Skeletal muscle satellite cell (primary cell): ENCODE results near the gene TMUB2. TPM values are rescaled to one million over a fixed set of nuclear protein-coding genes. Genes with fewer than 3 reads are reported as not detected.
"Not testable (repeated sequence)": the region's sequence is repeated elsewhere in the genome, so short reads cannot be mapped to it uniquely, and the experiment has no call there.

Experiments
- H3K27me3 ChIP-seq: 2 replicates; pipeline ENCODE4 v1.7.0; 2013; ENCODE audit warnings: low read length; ENCODE audit not compliant: control insufficient read depth, insufficient read depth
- H3K36me3 ChIP-seq: 2 replicates; pipeline ENCODE4 v1.7.0; 2013; ENCODE audit warnings: mild to moderate bottlenecking, control low read depth, low read length; ENCODE audit not compliant: insufficient read depth
- H3K4me1 ChIP-seq: 2 replicates; pipeline ENCODE4 v1.7.0; 2013; ENCODE audit warnings: low read length; ENCODE audit not compliant: control insufficient read depth, insufficient read depth
- H3K4me2 ChIP-seq: 2 replicates; pipeline ENCODE4 v1.7.0; 2013; ENCODE audit warnings: mild to moderate bottlenecking, low read length
- H3K4me3 ChIP-seq: 2 replicates; pipeline ENCODE4 v1.7.0; 2013; ENCODE audit warnings: low read length
- H3K9ac ChIP-seq: 2 replicates; pipeline ENCODE4 v1.7.0; 2013; ENCODE audit warnings: mild to moderate bottlenecking, low read depth, low read length, moderate library complexity
- H3K9me3 ChIP-seq: replicated peaks from 2 replicates; pipeline ENCODE4 v1.7.0; 2013; ENCODE audit warnings: mild to moderate bottlenecking, control low read depth, low read length
- total RNA-seq: library from RNA; depleted of rRNA; stranded (reverse); fragments of >200 nt; gene quantifications from 2 replicates; pipeline ENCODE4 v1.2.3, GENCODE V29; 2012; rRNA removed

TMUB2 gene
- total RNA-seq, result 13.4 and 15.1 TPM in 2 replicates

- Histone ChIP-seq H3K4me2 (peak within 1 kb of the TSS; percentile 91), H3K9me3 (no peaks in the 10 kb centered on the region), H3K27me3 (no peaks in the 10 kb centered on the region), H3K36me3 (peaks cover 38% of the 10 kb centered on the region), H3K4me3 (peak within 1 kb of the TSS; percentile 86), H3K4me1 (peaks cover 16% of the 10 kb centered on the region), H3K9ac (peak within 1 kb of the TSS; percentile 95)
These were observed at the start of gene TMUB2 for GRCh38 chr17:44186307-44187130. TMUB2 (plus strand) TSS chr17:44186972; CDS start chr17:44187709, 737 bp downstream.

GRCh38 chr17:44137891-44138709 lies 48.7 kb upstream of the TMUB2 start:
- Histone ChIP-seq H3K27me3 (no peaks in the 10 kb centered on the region), H3K4me1 (peaks cover 20% of the 10 kb centered on the region), H3K4me3 (peak overlapping the region; percentile 55), H3K4me2 (peak overlapping the region; percentile 75), H3K9ac (peak overlapping the region; percentile 53), H3K36me3 (no peaks in the 10 kb centered on the region), H3K9me3 (no peaks in the 10 kb centered on the region)

GRCh38 chr17:44143921-44144320 lies 42.9 kb upstream of the TMUB2 start:
- H3K36me3 ChIP-seq, result peaks cover 14% of the 10 kb centered on the region
- not testable (repeated sequence) for H3K9me3 ChIP-seq, H3K9ac ChIP-seq, H3K27me3 ChIP-seq, H3K4me3 ChIP-seq, H3K4me2 ChIP-seq
- H3K4me1 ChIP-seq, result peaks cover 11% of the 10 kb centered on the region

GRCh38 chr17:44144966-44145739 lies 41.6 kb upstream of the TMUB2 start:
- Histone ChIP-seq H3K9ac (no peak overlapping the region), H3K4me1 (peaks cover 10% of the 10 kb centered on the region), H3K36me3 (peaks cover 19% of the 10 kb centered on the region), H3K4me3 (no peak overlapping the region), H3K4me2 (no peak overlapping the region), H3K27me3 (no peaks in the 10 kb centered on the region), H3K9me3 (no peaks in the 10 kb centered on the region)

GRCh38 chr17:44146375-44147346 lies 40.1 kb upstream of the TMUB2 start:
- no peak overlapping the region for H3K4me3 ChIP-seq
- H3K9me3 ChIP-seq, result no peaks in the 10 kb centered on the region
- no peak overlapping the region for H3K4me2 ChIP-seq
- no peaks in the 10 kb centered on the region for H3K27me3 ChIP-seq
- peaks cover 10% of the 10 kb centered on the region for H3K4me1 ChIP-seq
- peaks cover 19% of the 10 kb centered on the region for H3K36me3 ChIP-seq
- H3K9ac ChIP-seq, result no peak overlapping the region

- Histone ChIP-seq H3K9ac (no peak overlapping the region), H3K36me3 (peaks cover 23% of the 10 kb centered on the region), H3K4me3 (no peak overlapping the region), H3K4me2 (no peak overlapping the region), H3K9me3 (no peaks in the 10 kb centered on the region), H3K4me1 (peaks cover 6% of the 10 kb centered on the region), H3K27me3 (no peaks in the 10 kb centered on the region)
These were observed 39.0 kb upstream of the TMUB2 start for GRCh38 chr17:44147812-44148211.

GRCh38 chr17:44149066-44149465 lies 37.7 kb upstream of the TMUB2 start:
- not testable (repeated sequence) for H3K4me3 ChIP-seq, H3K4me1 ChIP-seq, H3K9ac ChIP-seq, H3K9me3 ChIP-seq, H3K4me2 ChIP-seq, H3K27me3 ChIP-seq
- peaks cover 26% of the 10 kb centered on the region for H3K36me3 ChIP-seq

- H3K4me2 ChIP-seq, result no peak overlapping the region
- no peak overlapping the region for H3K4me3 ChIP-seq
- peaks cover 26% of the 10 kb centered on the region for H3K36me3 ChIP-seq
- no peaks in the 10 kb centered on the region for H3K27me3 ChIP-seq
- H3K4me1 ChIP-seq, result peaks cover 6% of the 10 kb centered on the region
- no peaks in the 10 kb centered on the region for H3K9me3 ChIP-seq
- no peak overlapping the region for H3K9ac ChIP-seq
These were observed 36.9 kb upstream of the TMUB2 start for GRCh38 chr17:44149750-44150329.

- Histone ChIP-seq H3K36me3 (peaks cover 23% of the 10 kb centered on the region), H3K9ac (no peak overlapping the region), H3K4me1 (no peaks in the 10 kb centered on the region), H3K27me3 (no peaks in the 10 kb centered on the region), H3K9me3 (no peaks in the 10 kb centered on the region), H3K4me2 (no peak overlapping the region), H3K4me3 (no peak overlapping the region)
These were observed 33.9 kb upstream of the TMUB2 start for GRCh38 chr17:44152875-44153274.

- Histone ChIP-seq H3K4me2 (no peak overlapping the region), H3K36me3 (peaks cover 11% of the 10 kb centered on the region)
These were observed 31.3 kb upstream of the TMUB2 start for GRCh38 chr17:44155488-44155887.

More at GRCh38 chr17:44155488-44155887, 31.3 kb upstream of the TMUB2 start:
- no peak overlapping the region for H3K9ac ChIP-seq
- H3K9me3 ChIP-seq, result no peaks in the 10 kb centered on the region
- H3K4me1 ChIP-seq, result no peaks in the 10 kb centered on the region
- no peak overlapping the region for H3K4me3 ChIP-seq
- H3K27me3 ChIP-seq, result no peaks in the 10 kb centered on the region
